HepG2 (cell line): ENCODE measurements around the gene CEACAM16. TPM values are rescaled to one million over a fixed set of nuclear protein-coding genes. Genes with fewer than 3 reads are reported as not detected.

Source experiments
- ATAC-seq: fragments of 200-7000 bp; cut with Tn5 transposase; 3 replicates; pipeline ENCODE4 v1.9.1; 2020; ENCODE audit warnings: mild to moderate bottlenecking, moderate library complexity
- BruUV-seq: library from RNA; stranded (reverse); fragments of 400-500 nt; replicated peaks from 2 replicates; lab custom pipeline; 2021; lab: Mats Ljungman, UMichigan
- CTCF ChIA-PET: fragments of 300-600 bp; formaldehyde crosslinking; extraction: SDS; loops from one replicate; lab custom pipeline; 2021; ENCODE audit warnings: low total read pairs, inconsistent platforms, low intra/inter-chr PET ratio; lab: Yijun Ruan, JAX
- POLR2A ChIA-PET: fragments of 350-600 bp; sonication (Branson Sonifier 250); formaldehyde crosslinking; loops from one replicate; lab custom pipeline; 2020; ENCODE audit warnings: antibody characterized with exemption, inconsistent platforms; lab: Yijun Ruan, JAX
- DNase-seq: peaks from one replicate; pipeline ENCODE4 v3.0.0-alpha.2; 2015; ENCODE audit warnings: low spot score
- FAIRE-seq: peaks from 3 replicates; lab custom pipeline; 2011; peaks lifted over from hg19 to GRCh38; lab: Jason Lieb, UNC
- H2AFZ ChIP-seq: one replicate; pipeline ENCODE4 v1.6.1; 2011; ENCODE audit warnings: low read length, inconsistent platforms
- H3K27ac ChIP-seq: fragments of 300-600 bp; 3 replicates; pipeline ENCODE4 v1.8.0; 2011; ENCODE audit warnings: mixed run types, mild to moderate bottlenecking, mixed read lengths, low read length, inconsistent platforms; ENCODE audit not compliant: insufficient read depth; ENCODE audit errors: extremely low read length
- H3K27me3 ChIP-seq, 2 experiments: fragments of 200-600 bp in 1 of 2; 2 replicates in 1 of 2; 3 replicates in 1 of 2; pipeline versions ENCODE4 v1.6.0 to v1.8.0; 2011; ENCODE audit warnings: low read length in 2 of 2, mild to moderate bottlenecking in 2 of 2, moderate library complexity in 2 of 2, inconsistent platforms in 1 of 2; ENCODE audit not compliant: insufficient read depth in 2 of 2, control insufficient read depth in 1 of 2
- H3K36me3 ChIP-seq, 2 experiments: fragments of 200-600 bp in 1 of 2; replicated peaks in 1 of 2; 2 replicates in 1 of 2; 3 replicates in 1 of 2; pipeline versions ENCODE4 v1.5.1 to v1.8.0; 2011; ENCODE audit warnings: low read length in 2 of 2, inconsistent platforms in 1 of 2; ENCODE audit not compliant: insufficient read depth in 2 of 2, control insufficient read depth in 1 of 2
- H3K4me1 ChIP-seq: 2 replicates; pipeline ENCODE4 v1.5.1; 2012; ENCODE audit warnings: low read length, inconsistent platforms; ENCODE audit not compliant: insufficient read depth
- H3K4me2 ChIP-seq: 2 replicates; pipeline ENCODE4 v1.6.0; 2011; ENCODE audit warnings: low read depth, low read length, inconsistent platforms
- H3K4me3 ChIP-seq, 3 experiments: fragments of 200-600 bp in 1 of 3; sonication (generic), shearing (Covaris generic) in 1 of 3; replicated peaks in 1 of 3; 2 replicates each; pipeline ENCODE4 v1.5.1; 2011 to 2016; ENCODE audit warnings: low read length in 3 of 3, inconsistent platforms in 2 of 3, low read depth in 2 of 3, mild to moderate bottlenecking in 2 of 3, control low read depth in 1 of 3, mixed read lengths in 1 of 3; ENCODE audit not compliant: insufficient read depth in 1 of 3
- H3K79me2 ChIP-seq: one replicate; pipeline ENCODE4 v1.6.1; 2011; ENCODE audit warnings: low read length, inconsistent platforms; ENCODE audit not compliant: insufficient read depth
- H3K9ac ChIP-seq: 2 replicates; pipeline ENCODE4 v1.6.0; 2011; ENCODE audit warnings: mild to moderate bottlenecking, low read depth, low read length, inconsistent platforms; ENCODE audit not compliant: insufficient read depth
- H3K9me3 ChIP-seq: 2 replicates; pipeline ENCODE4 v1.5.1; 2012; ENCODE audit warnings: mild to moderate bottlenecking, low read length
- H4K20me1 ChIP-seq: 2 replicates; pipeline ENCODE4 v1.6.0; 2011; ENCODE audit warnings: inconsistent platforms, mild to moderate bottlenecking, low read length, moderate library complexity; ENCODE audit not compliant: insufficient read depth
- ARNTL ChIP-seq: sonication (generic); formaldehyde crosslinking; IDR thresholded peaks from 2 replicates; pipeline ENCODE4 v1.4.0; 2020; ENCODE audit warnings: mild to moderate bottlenecking, missing genetic modification reagents
- BRD4 ChIP-seq: sonication (generic); formaldehyde crosslinking; IDR thresholded peaks from 2 replicates; pipeline ENCODE4 v1.4.0; 2020; ENCODE audit warnings: missing genetic modification reagents
- CHD4 ChIP-seq: fragments of 200-600 bp; sonication (generic); IDR thresholded peaks from 2 replicates; pipeline ENCODE4 v1.7.0; 2017; ENCODE audit warnings: mild to moderate bottlenecking, low read length, borderline replicate concordance
- FOXA1 ChIP-seq, 2 experiments: fragments of 450-650 bp in 1 of 2; sonication (generic) in 1 of 2; formaldehyde crosslinking in 1 of 2; IDR thresholded peaks; 2 replicates each; pipeline versions ENCODE4 v1.4.0 to v1.6.1; 2016 to 2020; ENCODE audit warnings: missing genetic modification reagents in 1 of 2
- HNF1B ChIP-seq: sonication (generic); formaldehyde crosslinking; IDR thresholded peaks from 2 replicates; pipeline ENCODE4 v1.5.1; 2020; ENCODE audit warnings: mild to moderate bottlenecking, moderate library complexity, missing genetic modification reagents
- KLF9 ChIP-seq: IDR thresholded peaks from 2 replicates; pipeline ENCODE4 v1.6.1; 2016; ENCODE audit warnings: low read depth
- MTA3 ChIP-seq: sonication (generic); formaldehyde crosslinking; IDR thresholded peaks from 2 replicates; pipeline ENCODE4 v1.4.0; 2020; ENCODE audit warnings: missing genetic modification reagents
- POLR2A ChIP-seq, 2 experiments: IDR thresholded peaks; 2 replicates each; pipeline ENCODE4 v1.6.1; 2011; ENCODE audit warnings: low read depth in 2 of 2, low read length in 2 of 2, mild to moderate bottlenecking in 1 of 2, moderate library complexity in 1 of 2; ENCODE audit not compliant: insufficient read depth in 1 of 2
- SNAPC5 ChIP-seq: sonication (generic); formaldehyde crosslinking; IDR thresholded peaks from 2 replicates; pipeline ENCODE4 v1.8.1; 2023; ENCODE audit warnings: mild to moderate bottlenecking, missing genetic modification reagents, borderline replicate concordance
- ZBTB20 ChIP-seq: sonication (generic); formaldehyde crosslinking; IDR thresholded peaks from 2 replicates; pipeline ENCODE4 v1.8.1; 2023; ENCODE audit warnings: missing genetic modification reagents, low read depth, mild to moderate bottlenecking, borderline replicate concordance
- ZNF180 ChIP-seq: sonication (generic); formaldehyde crosslinking; IDR thresholded peaks from 2 replicates; pipeline ENCODE4 v1.4.0; 2020; ENCODE audit warnings: low read depth, missing genetic modification reagents, borderline replicate concordance
- ZNF512B ChIP-seq: sonication (generic); formaldehyde crosslinking; IDR thresholded peaks from 2 replicates; pipeline ENCODE4 v1.5.1; 2020; ENCODE audit warnings: missing genetic modification reagents, mild to moderate bottlenecking, borderline replicate concordance
- ZNF646 ChIP-seq: sonication (generic); formaldehyde crosslinking; IDR thresholded peaks from 2 replicates; pipeline ENCODE4 v1.9.0; 2021; ENCODE audit warnings: mild to moderate bottlenecking, missing genetic modification reagents
- WGBS: methylation state at CpG from one replicate; pipeline ENCODE4 v1.1.6; 2017; ENCODE audit warnings: low lambda C conversion rate; 5-methylcytosine and 5-hydroxymethylcytosine counted together
- in situ Hi-C: cut with HindIII; loops from 2 replicates; pipeline ENCODE4 v1.10.0; 2017; ENCODE audit warnings: low pct_unique_long_range_greater_than_20kb; ENCODE audit not compliant: extremely low pct_ligation_motif_present
- intact Hi-C: fragments of 100-400 bp; cut with micrococcal nuclease; formaldehyde crosslinking; loops from one replicate; pipeline ENCODE4 v1.10.0; 2022; ENCODE audit not compliant: unreplicated experiment
- polyA plus RNA-seq, 8 experiments: library from polyadenylated mRNA; depleted of rRNA in 3 of 8; stranded (reverse) in 7 of 8; unstranded in 1 of 8; fragments of >200 nt; fragmentation: Illumina TruSeq in 4 of 8; extraction: Trizol in 4 of 8; gene quantifications; 2 replicates each; pipeline versions ENCODE4 v1.2.1 to v1.2.3, GENCODE V29; 2011 to 2016; ENCODE audit warnings: low read depth in 4 of 8, missing spikeins in 1 of 8, mixed read lengths in 1 of 8; ENCODE audit not compliant: insufficient read depth in 1 of 8
- total RNA-seq, 5 experiments: library from RNA; depleted of rRNA; stranded (reverse); fragments of >200 nt; fragmentation: Illumina TruSeq; extraction: Trizol; gene quantifications; 2 replicates each; pipeline ENCODE4 v1.2.3, GENCODE V29; 2016; ENCODE audit warnings: low read depth in 1 of 5

Gene CEACAM16
- total and polyA plus RNA-seq, 2 of the 13 experiments (the other 11 are each of a cell fraction or from before 2014, with no cell fraction given) = not detected

GRCh38 chr19:44723952-44724319 lies 25.0 kb downstream of the CEACAM16 start:
- H3K4me3 ChIP-seq = peak overlapping the region in 2 of 3 experiments; percentile 11 to 61; a peak in 2 of 6 replicates
- H3K9me3 ChIP-seq = no peaks in the 10 kb centered on the region
- peak overlapping the region; percentile 87 for H3K4me2 ChIP-seq
- ChIA-PET CTCF (interaction anchor here (0.8 to 3.5 kb wide), 5 partner anchors 14 to 153 kb away, joined by 3 to 50 read pairs (median 4); no protein-coding TSS in a partner anchor), POLR2A (interaction anchor here (0.8 to 4.5 kb wide), 16 partner anchors 9 to 120 kb away, joined by 3 to 45 read pairs (median 4); partner anchors contain the start of gene CBLC)
- FAIRE-seq (peak; percentile 8), ATAC-seq (peak; percentile 71), DNase-seq (peak; percentile 64)
- H3K27ac ChIP-seq = no peak overlapping the region
- H3K36me3 ChIP-seq = no peaks in the 10 kb centered on the region
- no peak overlapping the region for H2AFZ ChIP-seq
- no peaks in the 10 kb centered on the region for H4K20me1 ChIP-seq
- no peak overlapping the region for H3K9ac ChIP-seq
- intact Hi-C loops (loop anchor here (1.0 kb wide), 1 partner anchor 46 kb away; no protein-coding TSS in a partner anchor), in situ Hi-C loops (loop anchor here (5.0 kb wide), 2 partner anchors 33 to 37 kb away; no protein-coding TSS in a partner anchor)
- no peaks in the 10 kb centered on the region for H3K79me2 ChIP-seq
- H3K27me3 ChIP-seq = no peaks in the 10 kb centered on the region
- 2% methylated on average over 6 of the region's 7 CpGs for WGBS
- H3K4me1 ChIP-seq = peaks cover 90% of the 10 kb centered on the region
- BruUV-seq = TSS peak; percentile 55
- TF ChIP-seq ARNTL (CRISPR knock-in tag) (no peak), KLF9 (CRISPR knock-in tag) (no peak), ZNF512B (peak; percentile 15; the same call in 1 of the 2 replicates), CHD4 (no peak), ZNF180 (CRISPR knock-in tag) (no peak), BRD4 (CRISPR knock-in tag) (peak; percentile 19; the same call in 1 of the 2 replicates), FOXA1 (IDR thresholded peaks at IDR 0.05) (no peak), FOXA1 (CRISPR knock-in tag; IDR thresholded peaks at IDR 0.05) (no peak), ZBTB20 (no peak), SNAPC5 (CRISPR knock-in tag) (no peak), HNF1B (CRISPR knock-in tag) (peak; percentile 27; the same call in 1 of the 2 replicates), POLR2A (IDR thresholded peaks at IDR 0.05; ENCODE audit: insufficient read depth in 1 of 2, low read depth in 2 of 2, low read length in 2 of 2) (no peak), ZNF646 (CRISPR knock-in tag) (no peak), MTA3 (CRISPR knock-in tag) (no peak)
